T-helper 2 cell treated with Interferon-gamma antibody and Interleukin-4, amounts not matched to agents 100 ng/mL and 5 ng/mL, for 36 hours (primary cell): ENCODE measurements around the gene KIAA2012. TPM values are rescaled to one million over a fixed set of nuclear protein-coding genes. Genes with fewer than 3 reads are reported as not detected.
"Not testable (repeated sequence)": the region's sequence is repeated elsewhere in the genome, so short reads cannot be mapped to it uniquely, and the experiment has no call there.

Experiments used
- intact Hi-C: fragments of 100-400 bp; cut with micrococcal nuclease; formaldehyde crosslinking; loops from one replicate; pipeline ENCODE4 v1.15.1; 2023
- total RNA-seq: library from RNA; stranded (reverse); gene quantifications from 2 replicates; pipeline ENCODE4 v1.2.3, GENCODE V29; 2022

KIAA2012 gene
- total RNA-seq, 1 donor from 2014 or later, result not detected

DNA sequence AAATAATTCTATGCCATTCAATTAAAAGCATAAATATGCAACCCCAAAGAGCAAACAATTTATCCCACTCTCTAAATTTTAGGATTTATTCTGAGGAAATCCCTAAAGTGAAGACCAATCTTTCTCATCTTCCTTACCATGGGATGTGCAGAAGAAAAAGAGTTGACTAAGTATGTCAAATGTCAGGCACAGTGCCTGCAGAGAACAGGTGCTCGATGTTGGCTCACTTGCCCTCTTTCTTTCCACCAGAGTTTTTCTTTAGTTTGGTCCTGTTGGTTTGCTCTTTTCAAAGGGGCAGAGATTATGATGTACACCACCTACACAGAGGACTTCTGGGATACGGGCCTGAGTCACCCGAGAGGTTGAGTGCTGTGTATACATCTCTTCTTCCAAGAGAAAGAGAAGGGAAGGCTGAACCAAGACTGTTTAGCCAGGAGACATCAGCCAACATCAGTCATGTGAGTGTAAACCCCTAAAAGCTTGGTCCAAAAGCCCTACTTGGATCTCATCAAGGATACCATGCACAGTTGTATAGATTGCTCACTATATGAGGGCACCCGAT, 113.7 kb downstream of the KIAA2012 start:
- intact Hi-C loops, result no loop called here

DNA sequence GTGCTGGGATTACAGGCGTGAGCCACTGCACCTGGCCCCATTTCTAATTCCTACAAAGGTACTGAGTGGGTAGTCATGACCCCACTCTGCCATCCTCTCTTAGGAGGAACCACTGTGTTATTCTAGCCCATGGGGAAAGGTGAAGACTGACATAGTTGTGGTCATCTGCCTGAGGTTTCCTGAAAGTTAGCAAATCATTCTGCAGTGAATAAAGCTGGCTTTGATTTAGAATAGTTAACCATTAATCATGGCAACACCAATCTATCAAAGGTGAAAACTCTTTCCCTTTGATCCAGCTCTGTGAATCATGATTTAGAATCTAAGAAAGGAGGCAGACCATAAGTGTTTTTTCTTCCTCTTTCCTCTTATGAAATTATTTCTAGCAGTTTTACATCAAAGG, 114.5 kb downstream of the KIAA2012 start:
- intact Hi-C loops, result no loop called here

DNA sequence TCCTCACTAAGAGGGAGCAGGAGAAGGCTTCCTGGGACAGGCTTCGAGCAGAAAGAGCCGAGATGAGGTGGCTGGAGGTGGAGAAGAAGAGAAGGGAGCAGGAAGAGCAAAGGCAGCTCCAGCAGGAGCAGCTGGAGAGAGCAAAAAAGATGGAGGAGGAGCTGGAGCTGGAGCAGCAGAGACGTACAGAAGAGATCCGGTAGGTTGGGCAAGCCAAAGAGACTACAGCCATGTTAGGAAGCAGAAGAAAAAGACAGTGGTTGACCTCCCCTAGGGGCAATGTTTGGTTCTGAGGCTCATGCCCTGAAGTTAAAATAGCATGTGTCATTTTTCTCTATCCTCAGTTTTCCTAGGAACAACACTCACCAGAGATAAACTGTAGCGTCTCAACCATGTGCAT, 120.2 kb downstream of the KIAA2012 start:
- intact Hi-C loops, result no loop called here

DNA sequence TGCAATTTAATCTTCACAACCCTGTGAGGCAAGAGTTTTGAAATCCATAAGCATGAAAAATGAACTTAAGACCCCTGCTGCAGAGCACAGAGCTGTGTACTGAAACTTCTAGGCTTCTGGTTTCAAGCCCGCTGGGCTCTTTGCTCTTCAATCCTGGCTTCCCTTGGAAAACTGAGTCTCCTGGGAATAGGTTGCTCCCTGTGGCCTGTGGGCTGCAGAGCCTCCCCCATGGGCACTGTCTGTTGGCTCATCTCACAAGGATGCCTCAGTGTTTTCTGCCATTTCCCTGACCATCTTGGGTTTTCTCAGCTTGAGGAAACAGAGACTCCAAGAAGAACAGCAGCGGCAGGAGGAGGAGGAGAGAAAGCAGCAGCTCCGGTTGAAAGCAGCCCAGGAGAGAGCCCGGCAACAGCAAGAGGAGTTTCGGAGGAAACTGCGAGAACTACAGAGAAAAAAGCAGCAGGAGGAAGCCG, 120.9 kb downstream of the KIAA2012 start:
- intact Hi-C loops, result no loop called here

DNA sequence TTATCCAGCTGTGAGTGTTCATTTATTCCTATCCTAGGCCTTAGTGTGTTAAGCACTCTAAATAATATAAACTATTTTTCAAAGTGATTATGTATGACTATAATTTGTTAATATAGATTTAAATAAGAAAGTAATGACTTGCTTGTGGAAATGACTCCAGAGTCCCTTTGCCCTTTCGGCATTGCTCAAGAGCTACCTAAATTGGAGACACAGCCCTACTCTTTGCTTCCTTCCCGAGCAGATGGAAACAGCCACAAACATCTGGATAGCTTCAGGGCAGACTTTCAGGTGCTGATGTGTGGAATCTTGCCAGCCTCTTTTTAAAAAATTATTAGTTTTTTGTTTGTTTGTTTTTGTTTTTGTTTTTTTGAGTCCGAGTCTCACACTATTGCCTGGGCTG, 121.4 kb downstream of the KIAA2012 start:
- intact Hi-C loops, result no loop called here

DNA sequence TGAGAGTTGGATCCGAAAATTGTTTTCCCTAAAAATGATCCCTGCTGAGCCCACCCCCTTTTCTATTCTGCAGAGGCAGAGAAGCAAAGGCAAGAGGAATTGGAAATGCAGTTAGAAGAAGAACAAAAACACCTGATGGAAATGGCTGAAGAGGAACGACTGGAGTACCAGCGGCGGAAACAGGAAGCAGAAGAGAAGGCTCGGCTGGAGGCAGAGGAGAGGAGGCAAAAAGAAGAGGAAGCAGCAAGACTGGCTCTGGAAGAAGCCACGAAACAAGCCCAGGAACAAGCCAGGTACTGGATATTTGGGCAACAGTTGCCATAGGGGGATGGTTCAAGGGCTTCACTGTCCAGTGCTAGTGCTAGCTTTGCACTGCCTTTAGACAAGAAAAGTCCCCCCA, 123.7 kb downstream of the KIAA2012 start:
- intact Hi-C loops, result no loop called here

DNA sequence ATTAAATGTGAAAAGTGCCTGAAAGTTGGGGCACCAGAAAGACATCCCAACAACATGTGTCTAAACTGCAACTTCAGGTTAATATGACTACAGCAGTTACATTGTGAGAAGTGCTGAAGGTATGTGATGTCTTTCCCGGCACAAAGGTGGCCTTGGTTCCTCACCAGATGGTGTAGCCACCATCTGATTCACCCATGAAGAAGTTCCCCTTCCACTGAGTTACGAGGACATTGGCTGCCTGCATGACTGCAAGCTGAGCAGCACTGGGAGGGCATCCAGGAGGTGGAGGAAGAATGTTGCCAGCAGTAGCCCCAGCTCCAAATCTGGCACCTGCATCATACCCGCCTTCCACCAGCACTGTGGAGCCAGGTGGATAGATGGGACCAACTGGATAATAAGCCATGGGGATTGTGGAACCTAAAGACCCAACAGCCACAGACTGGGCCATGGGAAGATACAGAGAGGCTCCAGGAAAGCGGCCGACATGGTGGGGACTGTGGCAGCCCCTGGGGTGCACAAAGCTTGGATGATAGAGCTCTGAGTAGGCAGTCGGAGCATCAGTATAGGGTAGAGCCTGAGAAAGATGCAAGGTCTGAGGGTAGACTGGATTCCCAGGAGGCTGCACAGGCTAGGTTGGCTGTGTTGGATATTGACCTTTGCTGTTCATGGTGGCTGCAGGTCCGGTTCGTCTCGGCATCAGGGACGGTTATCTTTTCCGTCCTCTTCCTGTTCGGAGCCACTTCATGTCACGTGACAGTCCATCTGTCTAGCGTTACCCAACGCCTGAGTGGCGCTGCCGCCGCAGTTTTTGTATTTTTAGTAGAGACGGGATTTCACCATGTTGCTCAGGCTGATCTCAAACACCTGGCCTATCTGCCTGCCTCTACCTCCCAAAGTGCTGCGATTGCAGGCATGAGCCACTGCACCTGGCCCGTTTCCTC, 128.4 kb downstream of the KIAA2012 start:
- intact Hi-C loops, result no loop called here

DNA sequence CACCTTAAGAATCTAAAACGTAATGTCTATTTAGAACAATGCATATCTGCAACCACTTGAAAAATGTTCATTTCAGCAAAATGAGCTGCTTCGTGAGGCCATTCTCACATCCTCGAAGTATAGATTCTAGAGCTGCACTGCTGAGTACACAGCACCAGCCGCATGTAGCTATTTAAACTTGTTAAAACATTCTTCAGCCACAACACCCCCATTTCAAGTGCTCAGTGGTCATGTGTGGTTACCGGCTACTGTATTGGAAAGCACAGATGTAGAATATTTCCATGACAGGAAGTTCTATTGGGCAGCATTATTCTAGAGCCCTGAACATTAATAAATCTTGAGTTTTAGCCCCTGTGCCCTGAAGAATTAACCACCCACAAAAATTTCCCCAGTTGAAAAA, 130.3 kb downstream of the KIAA2012 start:
- intact Hi-C loops, result no loop called here

DNA sequence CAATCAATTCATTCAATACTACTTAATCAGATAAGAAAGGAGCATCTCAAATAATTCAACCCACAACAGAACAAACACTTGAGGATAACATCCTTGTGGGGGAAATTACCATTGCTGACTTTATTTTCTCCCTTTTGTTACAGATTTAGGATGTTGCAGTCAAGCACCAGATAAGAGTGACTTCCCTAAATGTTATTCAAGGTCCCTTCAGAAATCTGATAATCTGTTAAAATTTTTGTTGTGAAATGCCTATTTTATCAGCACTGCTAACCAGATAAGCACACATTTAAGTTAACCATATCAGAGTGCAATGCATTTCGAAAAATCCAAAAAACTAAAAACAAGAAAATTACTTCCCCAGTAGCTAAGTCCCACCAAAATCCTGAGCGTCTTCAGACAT, 131.8 kb downstream of the KIAA2012 start:
- intact Hi-C loops, result no loop called here

DNA sequence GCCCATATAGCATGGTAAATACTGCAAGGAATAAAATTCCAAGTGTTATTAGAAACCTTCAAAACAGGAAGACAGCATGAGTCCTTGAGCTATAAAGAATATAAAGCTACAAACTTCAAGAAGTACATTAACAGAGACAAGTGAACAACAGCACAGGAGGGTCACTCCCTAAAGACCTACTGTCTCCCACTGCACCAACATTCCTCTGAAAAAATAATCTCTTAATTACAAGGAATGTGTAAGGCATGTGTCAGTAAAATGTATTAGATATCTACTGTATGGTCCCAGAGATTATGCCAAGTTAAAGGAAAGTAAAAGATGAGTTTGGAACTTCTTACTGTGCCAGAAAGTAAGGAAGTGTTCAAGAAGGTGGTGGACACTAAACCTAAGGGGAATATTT, 135.5 kb downstream of the KIAA2012 start:
- intact Hi-C loops, result no loop called here

DNA sequence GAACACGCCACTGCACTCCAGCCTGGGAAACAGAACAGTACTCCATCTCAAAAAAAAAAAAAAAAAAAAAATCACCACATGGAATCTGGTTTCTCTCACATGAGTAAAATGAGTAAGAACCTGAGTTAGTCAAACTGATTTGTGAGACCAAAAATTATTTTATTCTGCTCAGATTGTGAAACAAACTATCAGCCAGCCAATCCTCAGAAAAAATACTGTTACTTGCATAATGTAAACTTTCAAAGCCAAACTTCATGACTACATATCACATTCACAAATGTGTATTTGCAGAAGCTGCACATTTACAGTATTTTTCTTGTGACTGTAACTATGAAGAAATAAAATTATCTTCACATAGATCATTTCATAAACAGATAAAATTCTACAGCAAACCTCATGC, 142.1 kb downstream of the KIAA2012 start:
- intact Hi-C loops, result no loop called here

DNA sequence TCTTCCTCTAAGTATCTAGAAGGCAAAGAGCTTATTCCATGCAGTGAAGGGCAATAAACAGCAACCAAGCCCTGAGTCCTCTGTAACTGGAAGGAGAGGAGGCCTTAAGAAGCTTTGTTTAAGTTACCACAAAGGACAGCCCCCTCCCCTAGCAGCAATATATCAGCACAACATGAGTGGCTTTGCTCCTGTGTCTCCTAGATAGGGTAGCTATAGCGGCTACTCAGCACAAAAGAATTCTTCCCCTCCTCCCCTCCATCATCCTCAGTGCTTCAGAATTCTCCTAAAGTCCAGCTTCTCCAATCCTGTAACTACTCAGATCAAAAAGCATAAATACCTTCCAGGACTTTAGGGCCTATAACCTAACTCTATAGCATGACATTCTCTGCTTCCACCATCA, 148.8 kb downstream of the KIAA2012 start:
- intact Hi-C loops, result no loop called here

DNA sequence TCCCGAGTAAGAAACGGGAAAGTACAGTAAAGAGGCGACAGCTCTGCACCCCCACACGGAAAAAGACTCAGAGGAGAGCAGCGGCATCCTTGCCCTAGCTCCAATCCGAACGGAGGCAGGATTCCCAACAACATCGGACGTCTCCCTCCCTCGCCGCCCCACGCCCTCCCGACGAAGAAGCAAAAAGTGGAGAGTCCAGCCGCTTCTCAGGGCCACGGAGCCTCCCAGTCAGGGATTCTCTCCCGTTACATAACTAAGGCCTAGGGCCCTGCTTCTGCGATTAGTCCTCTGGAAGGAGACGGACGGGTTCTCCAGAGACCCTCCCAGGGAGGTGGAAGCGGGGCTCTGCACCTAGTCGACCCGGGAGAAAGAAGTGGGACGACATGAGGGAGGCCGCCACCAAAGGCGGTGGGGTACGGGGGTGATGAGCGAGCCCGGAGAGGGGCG, 164.8 kb downstream of the KIAA2012 start:
- intact Hi-C loops, result loop anchor here (1.0 to 5.0 kb wide), 4 partner anchors 27 to 673 kb away; partner anchors contain the start of genes ALS2, FZD7, NOP58 and WDR12

DNA sequence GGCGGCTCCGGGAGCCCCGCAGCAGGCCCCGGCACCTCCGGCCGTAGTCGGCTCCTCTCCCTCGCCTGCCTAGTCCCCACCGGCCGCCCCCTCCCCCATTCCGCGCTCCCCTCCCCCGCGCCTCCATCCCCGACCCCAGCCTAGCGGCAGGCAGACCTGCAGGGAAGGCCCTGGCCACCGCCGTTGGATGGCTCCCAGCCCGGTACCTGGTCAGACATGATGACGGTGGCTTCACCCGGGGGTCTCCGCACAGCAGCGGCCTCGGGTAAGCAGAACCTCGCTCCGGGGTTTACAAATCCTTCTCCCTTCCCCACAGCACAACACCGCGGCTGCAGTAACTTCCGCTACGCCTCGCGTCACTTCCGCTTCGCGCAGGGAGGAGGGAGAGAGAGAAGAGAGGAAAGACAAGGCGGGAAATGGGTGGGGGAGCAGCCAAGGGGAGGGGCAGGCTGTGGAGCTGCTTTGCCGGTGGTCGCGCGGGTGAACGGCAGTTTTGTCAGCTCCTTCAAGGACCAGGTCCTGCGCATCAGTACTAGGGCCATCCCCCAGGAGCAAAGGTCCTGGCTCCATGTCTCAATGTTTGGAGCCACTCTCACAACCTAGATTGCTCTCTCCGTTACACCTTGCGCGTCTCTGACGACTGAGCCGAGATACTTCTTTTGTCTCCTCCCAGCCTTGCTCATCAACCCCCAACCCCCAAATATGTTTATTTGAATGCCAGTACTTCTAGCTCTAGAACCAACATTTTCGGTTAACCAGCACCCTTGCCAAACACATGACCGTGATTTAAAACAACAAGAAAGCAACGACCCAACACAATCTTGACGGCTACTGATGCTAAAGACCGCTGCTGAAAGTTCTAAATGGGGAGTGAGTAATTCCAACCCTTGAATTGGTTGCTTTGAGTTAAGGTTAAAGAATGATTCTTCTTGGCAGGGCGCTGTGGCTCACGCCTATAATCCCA, 165.5 kb downstream of the KIAA2012 start, which contains the start of gene SUMO1:
Gene SUMO1 (minus strand): TSS at position 364 of the 964 bp plus-strand sequence. CDS start 146 bp downstream, at position 218.
- intact Hi-C loops, result loop anchor here (1.0 to 5.0 kb wide), 4 partner anchors 27 to 673 kb away; partner anchors contain the start of genes ALS2, FZD7, NOP58 and WDR12

DNA sequence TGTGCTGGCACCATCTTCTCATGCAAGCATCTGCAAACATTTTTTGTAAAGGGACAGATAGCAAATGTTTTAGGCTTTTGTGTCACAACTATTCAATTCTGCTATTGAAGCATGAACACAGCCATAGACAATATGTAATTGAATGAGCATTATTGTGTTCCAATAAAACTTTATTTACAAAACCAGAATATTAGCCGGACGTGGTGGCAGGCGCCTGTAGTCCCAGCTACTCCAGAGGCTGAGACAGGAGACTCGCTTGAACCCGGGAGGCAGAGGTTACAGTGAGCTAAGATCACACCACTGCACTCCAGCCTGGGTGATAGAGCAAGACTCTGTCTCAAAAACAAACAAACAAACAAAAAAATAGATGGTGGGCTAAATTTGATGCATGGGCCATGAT, 174.7 kb downstream of the KIAA2012 start:
- intact Hi-C loops, result not testable (repeated sequence)

DNA sequence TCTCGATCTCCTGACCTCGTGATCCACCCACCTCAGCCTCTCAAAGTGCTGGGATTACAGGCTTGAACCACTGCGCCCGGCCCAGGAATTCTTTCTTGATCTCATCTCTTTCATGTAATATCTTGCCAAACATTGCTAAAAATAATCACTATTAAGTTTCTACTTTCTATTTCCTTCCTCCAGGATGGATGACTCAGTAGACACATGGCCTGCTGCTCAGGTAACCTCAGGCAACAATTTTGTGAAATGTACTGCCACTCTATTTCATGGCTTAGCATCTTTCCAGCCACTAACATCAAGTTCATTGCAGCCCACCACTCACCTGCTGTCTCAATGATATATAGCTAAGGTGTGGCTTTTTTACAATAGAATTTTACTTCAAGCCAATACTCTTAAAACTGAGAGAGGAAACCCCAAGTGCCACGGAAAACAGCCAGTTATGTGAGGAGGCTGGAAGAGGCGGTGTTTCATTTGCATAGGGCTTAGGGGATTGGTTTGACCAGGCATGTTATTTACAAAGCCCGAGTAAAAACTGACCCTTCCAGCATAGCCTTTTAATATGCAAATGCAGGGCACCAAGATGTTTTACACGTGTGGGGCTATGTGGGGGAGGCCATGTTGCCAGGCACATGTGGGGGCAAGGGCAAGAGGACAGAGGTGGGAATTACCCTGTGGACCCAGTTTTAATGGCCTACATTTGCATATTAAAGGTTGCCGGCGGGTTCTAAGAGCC, 176.6 kb downstream of the KIAA2012 start:
- intact Hi-C loops, result no loop called here

DNA sequence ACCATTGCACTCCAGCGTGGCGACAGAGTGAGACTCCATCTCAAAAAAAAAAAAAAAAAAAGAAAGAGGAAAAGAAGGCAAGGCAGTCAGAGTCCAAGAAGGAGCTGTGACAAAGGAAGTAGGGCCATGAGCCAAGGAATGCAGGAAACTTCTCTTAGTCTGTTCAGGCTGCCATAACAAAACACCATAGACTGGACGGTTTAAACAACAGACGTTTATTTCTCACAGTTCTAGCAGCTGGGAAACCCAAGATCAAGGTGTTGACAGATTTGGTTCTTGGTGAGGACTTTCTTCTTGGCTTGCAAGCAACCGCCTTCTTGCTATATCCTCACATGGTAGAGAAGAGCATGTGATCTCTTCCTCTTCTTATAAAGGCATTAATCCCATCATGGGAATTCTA, 178.4 kb downstream of the KIAA2012 start:
- intact Hi-C loops, result no loop called here
